ENCODE results near the gene AUH. TPM values are rescaled to one million over a fixed set of nuclear protein-coding genes. Genes with fewer than 3 reads are reported as not detected.

Gene AUH
- total and polyA plus RNA-seq, 2 experiments from 2014 or later = 9.9 to 18.3 TPM

DNA sequence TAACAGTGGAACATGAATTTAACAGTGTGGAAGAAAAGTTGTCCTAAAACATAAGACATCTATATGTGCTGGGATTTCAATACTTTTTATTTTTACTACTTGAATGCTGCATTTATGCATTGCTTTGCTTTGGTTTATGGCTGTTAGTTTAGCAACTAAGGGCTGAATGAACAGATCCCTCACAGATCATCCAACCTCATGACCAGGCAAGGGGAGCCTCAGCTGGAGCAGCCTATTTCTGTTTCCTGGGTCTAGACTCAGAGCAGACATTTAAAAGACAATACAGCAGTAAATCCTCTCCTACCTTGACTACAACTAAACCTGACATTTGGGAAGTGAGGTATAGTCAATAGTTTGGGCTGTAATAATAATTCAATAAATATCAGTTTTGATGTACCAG is 163.3 kb downstream of the AUH start:
- Histone ChIP-seq H3F3A (ENCODE audit: insufficient read depth) (peaks cover 33% of the 10 kb centered on the region), H4K20me1 (ENCODE audit: insufficient read depth) (no peaks in the 10 kb centered on the region), H3K4me1 (ENCODE audit: insufficient read depth) (peaks cover 36% of the 10 kb centered on the region), H3K9me3 (ENCODE audit: low read depth) (no peaks in the 10 kb centered on the region), H3K4me2 (ENCODE audit: unreplicated experiment) (peak overlapping the region; percentile 57), H3K4me3 (no peak overlapping the region), H3K27ac (peak overlapping the region; percentile 91), H3K9me2 (ENCODE audit: insufficient read depth) (no peaks in the 10 kb centered on the region), H3K27me3 (replicated peaks; ENCODE audit: insufficient read depth) (no peaks in the 10 kb centered on the region), H3K36me3 (ENCODE audit: low read depth) (no peaks in the 10 kb centered on the region), H3K9ac (peak overlapping the region; percentile 61), H3K79me2 (ENCODE audit: insufficient read depth) (no peaks in the 10 kb centered on the region), H2AFZ (no peak overlapping the region)
- in situ Hi-C loops (cut with MboI) = loop anchor here (10.0 kb wide), 1 partner anchor 226 kb away; the partner anchor contains the start of gene NFIL3
- TF ChIP-seq EZH2phosphoT487 (IDR thresholded peaks at IDR 0.05; ENCODE audit: insufficient read depth, low read depth) = no peak
- TF ChIP-seq EZH2 (IDR thresholded peaks at IDR 0.05; ENCODE audit: insufficient read depth, poor library complexity, severe bottlenecking) = no peak
- DNase-seq = no peak

DNA sequence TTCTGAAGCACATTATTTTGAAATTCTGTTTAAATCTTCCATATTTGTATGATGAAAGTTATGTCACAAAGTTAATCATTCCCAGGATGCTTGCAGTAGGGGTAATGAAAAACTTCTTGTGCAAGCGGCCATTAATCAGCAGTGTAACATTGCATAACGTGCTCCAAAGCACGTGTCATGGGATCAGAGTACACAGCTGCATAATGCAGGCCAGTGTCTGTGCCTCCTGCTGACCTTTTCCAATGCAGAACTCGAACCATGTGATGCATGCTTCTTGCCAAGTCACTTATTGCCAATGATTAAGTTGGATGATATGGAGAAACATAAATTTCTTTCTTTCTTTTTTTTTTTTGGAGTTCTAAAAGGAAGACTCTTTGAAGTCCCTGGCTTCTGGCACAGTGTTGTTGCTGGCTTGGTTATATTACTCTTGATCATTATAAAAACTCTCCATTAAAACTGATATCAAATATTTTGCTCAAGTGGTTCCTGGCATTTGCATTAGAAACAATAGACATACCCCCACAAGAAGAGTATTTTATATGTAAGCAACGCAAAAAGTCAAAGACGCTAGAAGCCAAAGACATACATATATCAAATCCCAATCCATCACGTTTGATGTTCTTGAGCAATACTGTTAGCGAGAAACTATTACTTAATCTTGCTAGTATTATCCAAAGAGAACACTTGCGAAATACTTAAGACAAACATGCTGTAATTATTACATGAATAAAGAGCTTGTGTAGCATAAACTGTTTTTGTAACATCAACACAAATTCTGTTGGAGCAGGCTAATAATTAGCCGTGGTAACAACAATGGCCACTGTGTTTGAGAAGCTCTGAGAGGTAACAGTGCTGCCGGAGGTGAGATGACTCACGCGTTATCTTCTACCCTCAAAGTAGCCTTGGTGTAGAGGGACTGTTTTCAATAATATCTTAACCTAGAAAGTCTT is 164.2 kb downstream of the AUH start:
- H3K4me2 ChIP-seq (ENCODE audit: unreplicated experiment) = peak overlapping the region; percentile 57
- 1 to 2% methylated on average over 13 of the region's 13 CpGs for WGBS, 2 experiments (ENCODE audit: low coverage in 1 of 2, low lambda C conversion rate in 2 of 2, missing lambda C conversion rate in 2 of 2)
- H3K27ac ChIP-seq = peak overlapping the region; percentile 91
- no peaks in the 10 kb centered on the region for H3K9me2 ChIP-seq (ENCODE audit: insufficient read depth)
- H3K27me3 ChIP-seq (replicated peaks; ENCODE audit: insufficient read depth) = no peaks in the 10 kb centered on the region
- H3K36me3 ChIP-seq (ENCODE audit: low read depth) = no peaks in the 10 kb centered on the region
- in situ Hi-C loops (cut with MboI) = loop anchor here (10.0 kb wide), 1 partner anchor 227 kb away; the partner anchor contains the start of gene NFIL3
- no peak overlapping the region for H2AFZ ChIP-seq
- peak overlapping the region; percentile 14 for H3K4me3 ChIP-seq
- DNase-seq = peak; percentile 95
- H3K4me1 ChIP-seq (ENCODE audit: insufficient read depth) = peaks cover 38% of the 10 kb centered on the region
- peak overlapping the region; percentile 61 for H3K9ac ChIP-seq
- H4K20me1 ChIP-seq (ENCODE audit: insufficient read depth) = no peaks in the 10 kb centered on the region
- peaks cover 33% of the 10 kb centered on the region for H3F3A ChIP-seq (ENCODE audit: insufficient read depth)
- no peak for TF ChIP-seq EZH2phosphoT487 (IDR thresholded peaks at IDR 0.05; ENCODE audit: insufficient read depth, low read depth)
- no peak for TF ChIP-seq EZH2 (IDR thresholded peaks at IDR 0.05; ENCODE audit: insufficient read depth, poor library complexity, severe bottlenecking)
- H3K79me2 ChIP-seq (ENCODE audit: insufficient read depth) = no peaks in the 10 kb centered on the region
- H3K9me3 ChIP-seq (ENCODE audit: low read depth) = no peaks in the 10 kb centered on the region

DNA sequence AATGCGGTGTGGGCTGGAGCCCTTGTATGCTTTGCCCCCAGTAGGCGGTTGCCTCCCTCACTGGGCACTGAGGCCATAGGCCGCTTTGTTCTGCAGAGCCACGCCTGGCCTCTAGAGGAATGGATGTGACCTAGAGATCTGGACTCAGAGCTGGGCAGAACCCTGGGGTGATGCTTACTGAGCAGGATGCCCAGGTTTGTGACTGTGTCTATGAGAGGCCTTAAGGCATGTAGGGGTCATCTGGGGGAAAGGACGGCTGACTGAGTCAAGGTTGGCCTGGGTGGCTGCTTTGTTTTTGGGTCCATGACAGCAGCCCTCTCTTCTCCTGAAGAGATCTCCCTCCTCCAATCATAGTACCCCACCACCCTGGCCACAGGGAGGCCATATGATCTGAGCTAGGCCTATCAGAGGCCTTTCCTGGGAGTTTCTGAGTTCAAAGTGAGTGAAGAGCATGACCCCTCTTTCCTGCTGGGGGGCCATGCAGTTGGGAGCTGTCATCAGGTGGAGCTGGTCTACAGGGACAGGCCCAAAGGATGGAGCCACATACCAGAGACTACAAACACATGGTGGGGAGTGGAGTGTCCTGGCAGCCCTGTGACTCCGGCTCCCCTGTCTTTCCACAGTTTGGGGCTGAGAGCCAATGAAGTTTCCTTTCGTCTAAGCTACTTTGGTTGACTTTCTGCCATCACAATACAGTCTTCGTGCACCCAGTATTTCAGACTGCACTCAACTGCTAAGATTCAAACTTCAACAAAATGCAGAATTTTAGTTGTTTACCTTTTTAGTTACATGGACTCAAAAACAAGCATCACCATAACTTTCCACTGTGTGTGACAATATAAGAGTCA is 165.4 kb downstream of the AUH start:
- no peak overlapping the region for H2AFZ ChIP-seq
- TF ChIP-seq EZH2phosphoT487 (IDR thresholded peaks at IDR 0.05; ENCODE audit: insufficient read depth, low read depth) (no peak), EZH2 (IDR thresholded peaks at IDR 0.05; ENCODE audit: insufficient read depth, poor library complexity, severe bottlenecking) (no peak)
- 84% methylated on average over 8 of the region's 8 CpGs for WGBS, 2 experiments (ENCODE audit: low coverage in 1 of 2, low lambda C conversion rate in 2 of 2, missing lambda C conversion rate in 2 of 2)
- in situ Hi-C loops (cut with MboI) = loop anchor here (10.0 kb wide), 1 partner anchor 228 kb away; the partner anchor contains the start of gene NFIL3
- DNase-seq = no peak
- H3K9me2 ChIP-seq (ENCODE audit: insufficient read depth) = no peaks in the 10 kb centered on the region
- H3K9ac ChIP-seq = peak overlapping the region; percentile 58
- peaks cover 45% of the 10 kb centered on the region for H3K4me1 ChIP-seq (ENCODE audit: insufficient read depth)
- H3K4me2 ChIP-seq (ENCODE audit: unreplicated experiment) = peak overlapping the region; percentile 42
- no peaks in the 10 kb centered on the region for H3K36me3 ChIP-seq (ENCODE audit: low read depth)
- H4K20me1 ChIP-seq (ENCODE audit: insufficient read depth) = no peaks in the 10 kb centered on the region
- H3K9me3 ChIP-seq (ENCODE audit: low read depth) = no peaks in the 10 kb centered on the region
- no peak overlapping the region for H3K4me3 ChIP-seq
- peaks cover 33% of the 10 kb centered on the region for H3F3A ChIP-seq (ENCODE audit: insufficient read depth)
- no peaks in the 10 kb centered on the region for H3K79me2 ChIP-seq (ENCODE audit: insufficient read depth)
- H3K27me3 ChIP-seq (replicated peaks; ENCODE audit: insufficient read depth) = no peaks in the 10 kb centered on the region
- H3K27ac ChIP-seq = peak overlapping the region; percentile 91

DNA sequence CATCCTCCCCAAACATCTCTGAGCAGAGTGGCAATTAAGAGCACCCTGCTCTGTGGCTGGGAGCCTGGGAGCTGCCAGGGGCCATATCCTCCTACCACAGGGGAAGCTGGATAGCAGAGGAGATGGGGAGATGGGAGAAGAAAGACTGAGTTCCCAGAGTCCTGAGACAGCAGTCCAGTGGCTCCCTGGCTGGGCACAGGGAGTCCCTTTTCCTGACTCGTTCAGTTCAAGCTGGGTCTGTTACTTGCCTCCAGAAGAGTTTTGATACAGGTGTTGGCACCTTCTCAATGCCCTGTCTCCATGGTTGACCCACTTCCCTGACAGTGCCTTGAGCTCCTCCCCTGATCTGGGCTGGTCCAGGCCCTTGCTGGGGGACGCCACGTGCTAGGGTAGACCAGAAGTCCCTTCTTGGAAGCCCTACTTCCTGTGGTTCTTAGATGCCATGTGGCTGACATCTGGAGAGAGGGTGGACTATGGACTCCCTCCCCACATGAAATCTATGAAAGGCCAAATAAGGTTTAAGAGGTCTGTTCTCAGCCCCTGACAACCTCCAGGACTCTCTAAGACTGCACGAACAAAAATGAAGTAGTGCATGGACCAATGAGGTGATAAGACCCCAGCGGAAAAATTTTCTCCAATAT is 166.2 kb downstream of the AUH start:
- no peak for DNase-seq
- Histone ChIP-seq H3K27me3 (replicated peaks; ENCODE audit: insufficient read depth) (no peaks in the 10 kb centered on the region), H4K20me1 (ENCODE audit: insufficient read depth) (no peaks in the 10 kb centered on the region), H3K36me3 (ENCODE audit: low read depth) (no peaks in the 10 kb centered on the region), H3K4me1 (ENCODE audit: insufficient read depth) (peaks cover 45% of the 10 kb centered on the region), H3K79me2 (ENCODE audit: insufficient read depth) (no peaks in the 10 kb centered on the region), H3F3A (ENCODE audit: insufficient read depth) (peaks cover 33% of the 10 kb centered on the region), H3K9me2 (ENCODE audit: insufficient read depth) (no peaks in the 10 kb centered on the region), H2AFZ (no peak overlapping the region), H3K4me2 (ENCODE audit: unreplicated experiment) (no peak overlapping the region), H3K9me3 (ENCODE audit: low read depth) (no peaks in the 10 kb centered on the region), H3K9ac (no peak overlapping the region), H3K4me3 (no peak overlapping the region), H3K27ac (no peak overlapping the region)
- 91 to 92% methylated on average over 5 of the region's 5 CpGs for WGBS, 2 experiments (ENCODE audit: low coverage in 1 of 2, low lambda C conversion rate in 2 of 2, missing lambda C conversion rate in 2 of 2)
- in situ Hi-C loops (cut with MboI) = loop anchor here (10.0 kb wide), 1 partner anchor 229 kb away; the partner anchor contains the start of gene NFIL3
- TF ChIP-seq EZH2 (IDR thresholded peaks at IDR 0.05; ENCODE audit: insufficient read depth, poor library complexity, severe bottlenecking) (no peak), EZH2phosphoT487 (IDR thresholded peaks at IDR 0.05; ENCODE audit: insufficient read depth, low read depth) (no peak)
